CD4-positive, alpha-beta memory T cell (primary cell): ENCODE results near the gene PRAMEF12. TPM values are rescaled to one million over a fixed set of nuclear protein-coding genes. Genes with fewer than 3 reads are reported as not detected.

Experiments used
- CTCF ChIA-PET: fragments of 350-600 bp; sonication (Branson Sonifier 250); formaldehyde crosslinking; loops from one replicate; lab custom pipeline; 2021; ENCODE audit warnings: inconsistent platforms; ENCODE audit not compliant: partially characterized antibody; lab: Charles Lee
- POLR2A ChIA-PET: fragments of 350-600 bp; sonication (Branson Sonifier 250); formaldehyde crosslinking; loops from one replicate; lab custom pipeline; 2021; ENCODE audit not compliant: partially characterized antibody; lab: Charles Lee
- DNase-seq, 5 donors: peaks; one replicate each; pipeline versions ENCODE4 v3.0.0 to v3.0.0-alpha.2; 2020 to 2022; ENCODE audit warnings: mixed read lengths in 1 of 5
- H3K27ac ChIP-seq: one replicate; pipeline ENCODE4 v1.7.0; 2013; ENCODE audit warnings: low read depth, low read length
- H3K27me3 ChIP-seq: 2 replicates; pipeline ENCODE4 v1.7.0; 2013; ENCODE audit warnings: mild to moderate bottlenecking, low read length, moderate library complexity; ENCODE audit not compliant: insufficient read depth
- H3K36me3 ChIP-seq: 2 replicates; pipeline ENCODE4 v1.7.0; 2013; ENCODE audit warnings: mild to moderate bottlenecking, low read length, moderate library complexity; ENCODE audit not compliant: insufficient read depth
- H3K4me1 ChIP-seq: 2 replicates; pipeline ENCODE4 v1.7.0; 2013; ENCODE audit warnings: mild to moderate bottlenecking, low read length, moderate library complexity; ENCODE audit not compliant: insufficient read depth
- H3K4me3 ChIP-seq, 2 donors: one replicate each; pipeline ENCODE4 v1.7.0; 2013; ENCODE audit warnings: low read length in 2 of 2, mild to moderate bottlenecking in 1 of 2
- H3K9me3 ChIP-seq, 2 donors: one replicate each; pipeline ENCODE4 v1.7.0; 2013; ENCODE audit warnings: low read length in 2 of 2, control low read depth in 1 of 2; ENCODE audit not compliant: control insufficient read depth in 1 of 2
- H3K27ac Mint-ChIP-seq, 7 donors: one replicate each; pipeline ENCODE4 v1.8.0; 2020 to 2021; ENCODE audit warnings: mixed read lengths in 7 of 7, mild to moderate bottlenecking in 6 of 7, inconsistent platforms in 3 of 7, moderate library complexity in 3 of 7
- H3K27me3 Mint-ChIP-seq, 2 donors: one replicate each; pipeline ENCODE4 v1.8.0; 2020 to 2021; ENCODE audit warnings: mixed read lengths in 2 of 2
- H3K36me3 Mint-ChIP-seq, 2 donors: one replicate each; pipeline ENCODE4 v1.8.0; 2020 to 2021; ENCODE audit warnings: mixed read lengths in 2 of 2, inconsistent platforms in 1 of 2, mild to moderate bottlenecking in 1 of 2
- H3K4me1 Mint-ChIP-seq, 4 donors: one replicate each; pipeline ENCODE4 v1.8.0; 2020 to 2021; ENCODE audit warnings: mixed read lengths in 4 of 4, mild to moderate bottlenecking in 1 of 4
- H3K4me3 Mint-ChIP-seq, 8 donors: one replicate each; pipeline ENCODE4 v1.8.0; 2020 to 2021; ENCODE audit warnings: mixed read lengths in 8 of 8, mild to moderate bottlenecking in 7 of 8, moderate library complexity in 6 of 8, inconsistent platforms in 3 of 8
- H3K9me3 Mint-ChIP-seq, 8 donors: one replicate each; pipeline ENCODE4 v1.8.0; 2020 to 2021; ENCODE audit warnings: mixed read lengths in 8 of 8, mild to moderate bottlenecking in 5 of 8, inconsistent platforms in 3 of 8, moderate library complexity in 1 of 8
- intact Hi-C: fragments of 100-400 bp; cut with micrococcal nuclease; formaldehyde crosslinking; loops from one replicate; pipeline ENCODE4 v1.15.1; 2023
- polyA plus RNA-seq, 2 donors: library from polyadenylated mRNA; unstranded; fragments of 300-500 nt; fragmentation: Illumina TruSeq; gene quantifications; one replicate each; pipeline ENCODE4 v1.2.3, GENCODE V29; 2021
- total RNA-seq, 2 experiments: library from RNA; stranded (reverse); gene quantifications; one replicate each; pipeline ENCODE4 v1.2.3, GENCODE V29; 2021

The PRAMEF12 gene
- total and polyA plus RNA-seq, 4 experiments from 2014 or later: not detected

DNA sequence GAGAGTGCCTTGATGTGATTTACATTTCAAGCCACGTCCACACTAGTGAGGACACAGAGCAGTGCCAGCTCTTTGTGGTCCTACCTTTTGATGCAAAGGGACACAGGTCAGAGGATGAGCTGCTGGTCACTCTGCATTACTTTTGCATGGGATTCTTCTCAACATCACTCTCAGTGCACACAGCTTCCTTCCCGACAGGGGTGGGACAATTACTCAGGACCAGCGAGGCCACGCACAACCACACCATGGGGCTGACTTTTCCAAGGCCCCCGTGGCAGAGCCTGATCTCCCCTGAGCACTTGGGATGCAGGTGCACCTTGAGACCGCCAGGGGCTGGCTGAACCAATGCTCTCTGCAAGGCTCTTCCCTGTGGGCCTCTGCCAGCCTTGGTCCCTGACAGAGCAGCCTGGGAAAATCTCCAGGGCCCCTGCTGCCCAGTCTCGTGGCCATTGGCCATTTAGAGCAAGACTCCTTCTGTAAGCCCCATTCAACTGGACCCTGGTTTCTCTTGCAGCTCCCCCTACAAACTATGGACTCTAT, 13.2 kb upstream of the PRAMEF12 start:
- ChIA-PET POLR2A (no interaction called here), CTCF (no interaction called here)
- Histone ChIP-seq H3K9me3 (no peaks in the 10 kb centered on the region), H3K27ac (no peak overlapping the region), H3K4me3 (no peak overlapping the region), H3K4me1 (no peaks in the 10 kb centered on the region), H3K27me3 (no peaks in the 10 kb centered on the region), H3K36me3 (no peaks in the 10 kb centered on the region)
- Mint-ChIP-seq H3K27ac (no peak overlapping the region), H3K27me3 (peaks cover 15 to 30% of the 10 kb centered on the region in 2 donors), H3K9me3 (peaks cover 0 to 2% (median 0%) of the 10 kb centered on the region in 8 donors), H3K36me3 (no peaks in the 10 kb centered on the region), H3K4me3 (no peak overlapping the region), H3K4me1 (no peaks in the 10 kb centered on the region)
- intact Hi-C loops: no loop called here
- DNase-seq: no peak

DNA sequence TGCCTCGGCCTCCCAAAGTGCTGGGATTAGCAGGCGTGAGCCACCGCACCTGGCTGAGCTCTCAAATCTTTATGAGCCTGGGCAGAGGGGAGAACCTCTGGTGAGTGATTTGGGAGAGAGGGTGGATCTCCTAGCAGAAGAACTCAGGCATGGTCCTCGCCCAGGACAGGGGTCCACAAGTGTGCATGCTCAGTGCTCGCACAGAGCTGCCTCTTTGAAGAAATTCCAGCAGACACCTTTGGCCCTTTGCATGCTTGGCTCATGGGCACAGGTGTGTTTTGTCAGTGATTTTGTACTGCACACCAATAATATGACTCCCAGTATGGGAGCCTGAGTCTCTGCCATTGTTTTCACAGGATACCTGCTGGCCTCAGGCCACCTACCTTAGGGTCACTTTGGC, 11.8 kb upstream of the PRAMEF12 start:
- Mint-ChIP-seq H3K4me3 (no peak overlapping the region), H3K27me3 (peaks cover 14 to 27% of the 10 kb centered on the region in 2 donors), H3K27ac (no peak overlapping the region), H3K36me3 (no peaks in the 10 kb centered on the region), H3K4me1 (no peaks in the 10 kb centered on the region), H3K9me3 (peaks cover 0 to 2% (median 0%) of the 10 kb centered on the region in 8 donors)
- H3K27me3 ChIP-seq: no peaks in the 10 kb centered on the region
- H3K4me1 ChIP-seq: no peaks in the 10 kb centered on the region
- CTCF ChIA-PET: no interaction called here
- intact Hi-C loops: no loop called here
- no peaks in the 10 kb centered on the region for H3K36me3 ChIP-seq
- no peaks in the 10 kb centered on the region for H3K9me3 ChIP-seq
- POLR2A ChIA-PET: no interaction called here
- no peak overlapping the region for H3K4me3 ChIP-seq
- H3K27ac ChIP-seq: no peak overlapping the region
- no peak for DNase-seq

DNA sequence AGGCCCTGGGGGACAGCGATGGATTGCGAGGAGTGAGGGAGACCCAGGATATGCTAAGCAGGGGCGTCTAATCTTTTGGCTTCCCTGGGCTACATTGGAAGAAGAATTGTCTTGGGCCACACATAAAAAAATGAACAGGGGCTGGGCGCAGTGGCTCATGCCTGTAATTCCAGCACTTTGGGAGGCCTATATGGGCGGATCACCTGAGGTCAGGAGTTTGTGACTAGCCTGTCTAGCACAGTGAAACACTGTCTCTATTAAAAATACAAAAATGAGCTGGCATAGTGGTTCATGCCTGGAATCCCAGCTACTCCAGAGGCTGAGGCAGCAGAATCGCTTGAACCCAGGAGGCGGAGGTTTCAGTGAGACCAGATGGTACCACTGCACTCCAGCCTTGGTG, 10.8 kb upstream of the PRAMEF12 start:
- Histone ChIP-seq H3K27me3 (no peaks in the 10 kb centered on the region), H3K36me3 (no peaks in the 10 kb centered on the region), H3K4me3 (no peak overlapping the region), H3K27ac (no peak overlapping the region), H3K4me1 (no peaks in the 10 kb centered on the region), H3K9me3 (no peaks in the 10 kb centered on the region)
- ChIA-PET CTCF (no interaction called here), POLR2A (no interaction called here)
- Mint-ChIP-seq H3K27ac (no peak overlapping the region), H3K27me3 (peaks cover 18 to 28% of the 10 kb centered on the region in 2 donors), H3K9me3 (peaks cover 0 to 2% (median 0%) of the 10 kb centered on the region in 8 donors), H3K36me3 (no peaks in the 10 kb centered on the region), H3K4me1 (no peaks in the 10 kb centered on the region), H3K4me3 (no peak overlapping the region)
- no peak for DNase-seq
- intact Hi-C loops: no loop called here

DNA sequence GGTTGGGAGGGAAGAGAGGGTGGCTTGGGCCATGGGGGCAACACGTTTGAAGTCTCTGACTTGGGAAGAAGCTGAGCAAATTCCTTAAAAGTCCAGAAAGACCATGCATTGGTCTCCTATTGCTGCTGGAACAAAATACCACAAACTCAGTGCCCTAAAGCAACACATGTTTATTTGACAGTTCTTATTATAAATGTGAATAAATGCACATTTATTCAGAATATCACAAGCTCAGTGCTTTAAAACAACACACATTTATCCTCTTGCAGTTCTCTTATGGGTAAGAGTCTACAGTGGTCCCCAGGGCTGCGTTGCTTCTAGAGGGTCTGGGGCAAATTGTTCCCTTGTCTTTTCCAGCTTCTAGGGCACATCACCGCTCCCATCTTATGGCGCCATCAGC, 10.1 kb upstream of the PRAMEF12 start:
- CTCF ChIA-PET: no interaction called here
- Histone ChIP-seq H3K9me3 (no peaks in the 10 kb centered on the region), H3K27me3 (no peaks in the 10 kb centered on the region), H3K4me1 (no peaks in the 10 kb centered on the region), H3K4me3 (no peak overlapping the region), H3K27ac (no peak overlapping the region), H3K36me3 (no peaks in the 10 kb centered on the region)
- peaks cover 0 to 2% (median 0%) of the 10 kb centered on the region in 8 donors for H3K9me3 Mint-ChIP-seq
- H3K4me3 Mint-ChIP-seq: no peak overlapping the region
- no peaks in the 10 kb centered on the region for H3K36me3 Mint-ChIP-seq
- peaks cover 16 to 27% of the 10 kb centered on the region in 2 donors for H3K27me3 Mint-ChIP-seq
- no peak overlapping the region for H3K27ac Mint-ChIP-seq
- H3K4me1 Mint-ChIP-seq: no peaks in the 10 kb centered on the region
- POLR2A ChIA-PET: no interaction called here
- intact Hi-C loops: no loop called here
- DNase-seq: no peak

DNA sequence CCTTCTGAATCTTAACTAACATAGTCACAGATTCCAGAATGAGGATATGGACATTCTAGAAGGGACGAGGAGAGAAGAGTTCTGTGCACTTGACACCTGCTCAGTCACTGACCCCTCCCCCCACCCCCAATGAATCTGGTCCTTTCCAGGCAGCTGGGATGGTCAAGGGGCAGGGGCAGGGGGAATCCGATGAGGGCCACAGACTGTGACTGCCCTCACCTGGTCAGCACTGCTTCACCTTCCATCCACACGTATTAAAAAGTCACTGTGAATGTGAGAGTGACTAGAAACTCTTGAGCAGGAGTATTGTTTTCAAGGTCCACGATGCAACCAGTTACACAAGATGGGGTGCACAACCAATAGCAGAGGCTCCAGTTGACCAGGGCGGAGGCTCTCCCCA, 9.5 kb upstream of the PRAMEF12 start:
- POLR2A ChIA-PET: no interaction called here

DNA sequence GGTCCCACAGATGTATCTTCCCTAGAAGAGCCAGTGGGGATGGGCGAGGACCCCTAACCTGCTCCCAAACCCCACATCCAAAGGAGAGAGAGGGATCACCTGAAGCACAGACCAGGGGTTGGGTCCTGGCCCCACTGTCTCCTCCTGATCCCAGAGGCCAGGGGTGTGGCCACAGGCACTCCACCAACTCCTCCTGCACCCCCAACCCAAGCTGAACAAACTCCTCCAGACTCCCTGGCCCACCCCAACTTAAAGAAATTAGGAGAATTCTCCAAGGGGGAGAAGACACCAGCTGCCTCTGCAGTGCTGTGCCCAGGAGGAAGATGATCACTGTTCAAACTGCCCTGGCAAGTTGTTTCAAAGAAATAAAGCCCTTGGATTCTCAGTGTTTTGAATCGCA, 4.5 kb upstream of the PRAMEF12 start:
- Mint-ChIP-seq H3K27ac (no peak overlapping the region), H3K27me3 (peaks cover 21 to 43% of the 10 kb centered on the region in 2 donors), H3K9me3 (no peaks in the 10 kb centered on the region), H3K4me1 (no peaks in the 10 kb centered on the region), H3K4me3 (no peak overlapping the region), H3K36me3 (no peaks in the 10 kb centered on the region)
- intact Hi-C loops: no loop called here
- CTCF ChIA-PET: no interaction called here
- Histone ChIP-seq H3K4me1 (no peaks in the 10 kb centered on the region), H3K27ac (no peak overlapping the region), H3K9me3 (no peaks in the 10 kb centered on the region), H3K36me3 (no peaks in the 10 kb centered on the region), H3K27me3 (no peaks in the 10 kb centered on the region), H3K4me3 (no peak overlapping the region)
- POLR2A ChIA-PET: no interaction called here
- no peak for DNase-seq

More for the DNA sequence above, 9.5 kb upstream of the PRAMEF12 start:
- H3K4me1 ChIP-seq: no peaks in the 10 kb centered on the region
- H3K9me3 Mint-ChIP-seq: peaks cover 0 to 2% (median 0%) of the 10 kb centered on the region in 8 donors
- H3K4me3 Mint-ChIP-seq: no peak overlapping the region
- no peaks in the 10 kb centered on the region for H3K9me3 ChIP-seq
- no peak for DNase-seq
- H3K27me3 Mint-ChIP-seq: peaks cover 16 to 26% of the 10 kb centered on the region in 2 donors
- no peaks in the 10 kb centered on the region for H3K36me3 ChIP-seq
- H3K36me3 Mint-ChIP-seq: no peaks in the 10 kb centered on the region
- no peaks in the 10 kb centered on the region for H3K27me3 ChIP-seq
- no peak overlapping the region for H3K4me3 ChIP-seq
- CTCF ChIA-PET: no interaction called here
- H3K27ac ChIP-seq: no peak overlapping the region
- no peak overlapping the region for H3K27ac Mint-ChIP-seq
- intact Hi-C loops: no loop called here
- no peaks in the 10 kb centered on the region for H3K4me1 Mint-ChIP-seq

DNA sequence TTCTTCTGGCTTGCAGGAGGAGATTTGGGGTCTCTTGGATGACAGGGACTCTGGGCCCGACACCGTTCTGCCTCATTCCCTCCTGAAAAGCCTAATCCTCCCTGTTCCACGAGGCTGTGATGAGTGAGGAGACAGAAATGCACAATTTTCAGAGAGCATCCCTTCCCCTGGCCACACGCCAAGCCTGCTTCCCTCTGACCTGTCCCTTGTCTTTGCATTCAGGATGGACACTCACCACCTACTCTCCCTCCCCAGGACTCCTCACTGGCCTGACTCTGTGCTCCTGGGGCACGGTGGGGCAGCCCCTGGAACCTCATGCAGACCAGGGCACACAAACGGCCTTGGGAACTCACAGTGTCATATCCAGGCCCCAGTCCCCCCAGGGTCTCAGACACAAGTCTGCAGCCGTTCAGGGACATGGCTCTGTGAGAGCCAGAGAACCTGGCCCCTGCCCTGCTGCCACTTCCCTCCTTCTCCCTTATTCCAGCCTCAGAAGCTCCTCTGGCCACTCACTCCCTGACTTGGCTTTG, 3.5 kb upstream of the PRAMEF12 start:
- Histone ChIP-seq H3K4me3 (no peak overlapping the region), H3K4me1 (no peaks in the 10 kb centered on the region), H3K9me3 (no peaks in the 10 kb centered on the region), H3K36me3 (no peaks in the 10 kb centered on the region), H3K27me3 (no peaks in the 10 kb centered on the region), H3K27ac (no peak overlapping the region)
- POLR2A ChIA-PET: no interaction called here
- no peak overlapping the region for H3K4me3 Mint-ChIP-seq
- DNase-seq: no peak
- no peaks in the 10 kb centered on the region for H3K36me3 Mint-ChIP-seq
- H3K27me3 Mint-ChIP-seq: peaks cover 21 to 53% of the 10 kb centered on the region in 2 donors
- CTCF ChIA-PET: no interaction called here
- H3K27ac Mint-ChIP-seq: no peak overlapping the region
- intact Hi-C loops: no loop called here
- no peaks in the 10 kb centered on the region for H3K4me1 Mint-ChIP-seq
- no peaks in the 10 kb centered on the region for H3K9me3 Mint-ChIP-seq
